ENCODE data around the gene CNR1. TPM values are rescaled to one million over a fixed set of nuclear protein-coding genes. Genes with fewer than 3 reads are reported as not detected.

CNR1 gene
- total and polyA plus RNA-seq, 2 of the 4 experiments (the other 2 are of a cell fraction): not detected

GRCh38 chr6:88167352-88167937 is 1.3 kb upstream of the CNR1 start:
- Histone ChIP-seq H3K4me3 (ENCODE audit: insufficient read depth, low read depth, low read length) (no peak overlapping the region), H2AK9ac (replicated peaks; ENCODE audit: low read depth, low read length, poor library complexity) (no peak overlapping the region), H3K36me3 (ENCODE audit: control insufficient read depth, insufficient read depth, low read length) (no peaks in the 10 kb centered on the region), H2BK5ac (ENCODE audit: low read depth, low read length, poor library complexity, severe bottlenecking) (no peak overlapping the region), H3K4me1 (ENCODE audit: control insufficient read depth, insufficient read depth, low read length) (peaks cover 2% of the 10 kb centered on the region; the same call in 1 of the 2 replicates), H4K5ac (ENCODE audit: low read depth, low read length) (no peak overlapping the region), H3K9me3 (ENCODE audit: control insufficient read depth, insufficient read depth, low read length) (no peaks in the 10 kb centered on the region), H4K91ac (ENCODE audit: insufficient read depth, low read depth, low read length) (no peak overlapping the region), H3K9ac (ENCODE audit: low read depth, low read length) (no peak overlapping the region), H3K4ac (ENCODE audit: low read depth, low read length) (no peak overlapping the region), H3K27ac (ENCODE audit: insufficient read depth, low read length) (no peak overlapping the region), H3K18ac (ENCODE audit: low read depth, low read length) (no peak overlapping the region), H2BK20ac (ENCODE audit: low read depth, low read length) (no peak overlapping the region), H4K20me1 (ENCODE audit: insufficient read depth, low read length) (no peaks in the 10 kb centered on the region), H4K8ac (ENCODE audit: low read depth in 2 of 2, low read length in 2 of 2) (no peak overlapping the region), H2BK120ac (ENCODE audit: low read depth, low read length) (no peak overlapping the region), H2AK5ac (ENCODE audit: low read depth, low read length) (no peak overlapping the region), H2AFZ (replicated peaks; ENCODE audit: low read length, poor library complexity) (no peak overlapping the region), H3K14ac (replicated peaks; ENCODE audit: low read depth, low read length) (no peak overlapping the region), H2BK15ac (ENCODE audit: low read depth, low read length) (no peak overlapping the region), H3K4me2 (ENCODE audit: low read depth, low read length) (no peak overlapping the region), H3K9me1 (ENCODE audit: insufficient read depth, low read length) (no peaks in the 10 kb centered on the region), H3K27me3 (ENCODE audit: control insufficient read depth, insufficient read depth, low read length) (peaks cover 46% of the 10 kb centered on the region), H3K79me1 (ENCODE audit: low read depth in 1 of 2, low read length in 2 of 2) (no peaks in the 10 kb centered on the region), H3K56ac (ENCODE audit: extremely low read depth, insufficient read depth, low read length) (no peak overlapping the region), H3K23ac (ENCODE audit: low read depth, low read length) (no peak overlapping the region)
- ATAC-seq (ENCODE audit: low read depth) (no peak), DNase-seq (no peak)
- intact Hi-C loops (cut with micrococcal nuclease): loop anchor here (5.0 to 10.0 kb wide), 4 partner anchors 463 to 763 kb away; partner anchors contain the start of genes AKIRIN2 and CFAP206
- dilution Hi-C loops (cut with HindIII; ENCODE audit: low sequenced_read_pairs, unreplicated experiment): no loop called here
- in situ Hi-C loops (cut with MboI; ENCODE audit: low sequenced_read_pairs): no loop called here
- POLR2A ChIA-PET (ENCODE audit: unreplicated experiment): no interaction called here
- CTCF ChIA-PET: no interaction called here
- no TSS peak for BruUV-seq (replicated peaks)
- TF ChIP-seq RFX5 (IDR thresholded peaks at IDR 0.05; ENCODE audit: low read depth, low read length) (no peak), CTCF (conservative IDR thresholded peaks at IDR 0.05; ENCODE audit: low read depth, low read length) (no peak), CEBPB (IDR thresholded peaks at IDR 0.05; ENCODE audit: low read depth, low read length) (no peak), CHD1 (IDR thresholded peaks at IDR 0.05; ENCODE audit: low read depth, low read length) (no peak), BHLHE40 (IDR thresholded peaks at IDR 0.05; ENCODE audit: low read depth, low read length) (no peak)
- WGBS, 2 experiments (ENCODE audit: extremely low coverage in 2 of 2, insufficient read length in 1 of 2): 8% methylated on average over 9 of the region's 40 CpGs; no CpG with 5 or more reads in 1 of the 2 experiments
